LNCaP clone FGC (cell line): ENCODE measurements around the gene GOLGA8J.
"Not testable (repeated sequence)": the region's sequence is repeated elsewhere in the genome, so short reads cannot be mapped to it uniquely, and the experiment has no call there.

ENCODE experiments used
- DNase-seq: peaks from one replicate; pipeline ENCODE4 v3.0.0-alpha.2; 2011; ENCODE audit warnings: low read depth
- H3K4me3 ChIP-seq: 2 replicates; pipeline ENCODE4 v1.5.1; 2011; ENCODE audit warnings: mild to moderate bottlenecking, low read depth, low read length, control low read depth
- CTCF ChIP-seq: IDR thresholded peaks from 2 replicates; pipeline ENCODE4 v1.5.1; 2012; ENCODE audit warnings: mild to moderate bottlenecking; ENCODE audit not compliant: control insufficient read depth, insufficient read depth; ENCODE audit errors: extremely low read depth

GOLGA8J gene

GRCh38 chr15:30082655-30083054 lies at the start of gene GOLGA8J:
TSS of gene GOLGA8J (plus strand) at chr15:30082955. CDS start at chr15:30083053, 98 bp downstream.
- DNase-seq, H3K4me3 ChIP-seq: not testable (repeated sequence)

GRCh38 chr15:30033211-30033610 lies 49.5 kb upstream of the GOLGA8J start:
- no peak for TF ChIP-seq CTCF
- DNase-seq: no peak
- no peak overlapping the region for H3K4me3 ChIP-seq

GRCh38 chr15:30033763-30034162 lies 49.0 kb upstream of the GOLGA8J start:
- no peak overlapping the region for H3K4me3 ChIP-seq
- DNase-seq: no peak

GRCh38 chr15:30036036-30036703 lies 46.6 kb upstream of the GOLGA8J start:
- no peak for DNase-seq
- TF ChIP-seq CTCF: no peak
- no peak overlapping the region for H3K4me3 ChIP-seq

More at GRCh38 chr15:30033763-30034162, 49.0 kb upstream of the GOLGA8J start:
- TF ChIP-seq CTCF: no peak

GRCh38 chr15:30038667-30039523 lies 43.9 kb upstream of the GOLGA8J start:
- no peak overlapping the region for H3K4me3 ChIP-seq
- TF ChIP-seq CTCF: no peak
- DNase-seq: no peak

- TF ChIP-seq CTCF: no peak
- no peak overlapping the region for H3K4me3 ChIP-seq
- no peak for DNase-seq
These were observed 40.9 kb upstream of the GOLGA8J start for GRCh38 chr15:30041868-30042267.

DNA sequence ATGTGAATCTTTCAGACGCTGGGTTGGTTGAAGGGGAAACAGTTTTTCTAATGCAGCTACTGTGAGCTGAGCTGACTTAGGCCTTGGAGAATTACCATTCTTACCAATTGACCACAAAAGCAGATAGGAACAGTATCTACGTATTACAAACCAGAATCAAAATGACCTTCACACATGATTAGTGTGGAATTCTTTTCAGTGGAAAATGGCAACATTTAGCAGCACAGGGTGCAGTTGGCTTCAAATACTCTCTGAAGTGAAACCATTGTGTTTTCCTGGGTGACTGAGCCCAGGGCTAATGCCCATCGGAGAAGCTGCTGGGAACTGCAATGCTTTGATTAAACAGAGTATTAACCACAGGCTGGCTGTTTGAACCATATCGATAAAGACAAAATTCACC lies 40.2 kb upstream of the GOLGA8J start:
- DNase-seq: no peak
- H3K4me3 ChIP-seq: no peak overlapping the region
- no peak for TF ChIP-seq CTCF
